NT2/D1 (cell line): ENCODE data around the gene EWSR1.

Experiments
- SUZ12 ChIP-seq: IDR thresholded peaks from 2 replicates; pipeline ENCODE4 v1.6.1; 2011; ENCODE audit not compliant: insufficient read length, insufficient read depth; ENCODE audit errors: extremely low read depth
- YY1 ChIP-seq: IDR thresholded peaks from 2 replicates; pipeline ENCODE4 v1.6.1; 2011; ENCODE audit not compliant: insufficient read length, insufficient read depth
- ZNF274 ChIP-seq: IDR thresholded peaks from 2 replicates; pipeline ENCODE4 v1.6.1; 2011; ENCODE audit warnings: mild to moderate bottlenecking, low read depth, low read length

DNA sequence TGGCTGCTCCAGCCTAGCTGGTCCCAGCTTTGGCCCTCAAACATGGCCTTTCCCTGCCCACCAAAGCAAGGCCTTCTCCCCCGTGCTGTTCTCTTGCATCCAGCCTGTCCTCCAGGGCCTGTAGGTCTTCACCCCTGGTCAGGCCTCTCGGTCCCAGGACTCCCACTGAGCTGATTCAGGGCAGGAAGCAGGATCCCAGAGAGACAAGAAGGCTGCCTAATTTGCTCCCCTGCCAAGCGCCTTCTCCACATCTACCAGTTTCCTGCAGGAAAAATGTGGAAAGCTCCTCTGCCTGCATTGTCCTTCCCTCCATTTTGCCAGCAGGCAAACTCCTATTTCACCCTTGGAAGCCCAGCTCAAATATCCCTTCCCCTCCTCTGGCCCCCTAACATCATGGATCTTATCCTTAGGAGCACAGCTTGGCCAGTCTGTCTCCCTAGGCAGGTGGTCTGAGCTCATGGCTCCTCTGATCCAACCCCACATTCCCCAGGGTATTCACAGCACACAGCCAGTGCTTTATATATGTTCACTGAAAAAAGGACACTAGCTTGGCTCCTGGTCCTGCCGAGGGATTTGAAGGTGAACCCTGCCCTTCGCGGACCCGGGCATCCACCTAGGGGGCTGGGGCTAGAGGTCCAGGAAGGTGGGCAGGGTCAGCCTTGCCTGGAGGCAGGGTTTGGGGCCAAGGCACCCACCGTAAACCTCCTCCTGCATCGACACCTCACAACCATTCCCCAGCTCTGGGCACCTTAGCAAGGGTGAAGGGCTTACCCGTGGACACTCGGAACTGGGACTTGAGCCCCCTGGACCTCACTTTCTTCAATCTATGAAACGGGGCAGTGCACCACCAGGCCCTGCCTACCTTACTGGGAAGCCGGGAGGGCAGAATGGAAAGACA is 1.3 kb upstream of the EWSR1 start:
- TF ChIP-seq YY1: no peak
- TF ChIP-seq ZNF274: no peak
- TF ChIP-seq SUZ12: no peak
